Liver (tissue), 9 donors: Measurements from ENCODE around the gene TSSK2. TPM values are rescaled to one million over a fixed set of nuclear protein-coding genes. Genes with fewer than 3 reads are reported as not detected.

Experiments
- DNase-seq: peaks from one replicate; pipeline ENCODE4 v3.0.0-alpha.2; 2017; ENCODE audit warnings: low spot score
- H3K27ac ChIP-seq, 2 donors: one replicate each; pipeline ENCODE4 v1.7.0; 2013; ENCODE audit warnings: inconsistent platforms in 2 of 2, low read length in 2 of 2, control low read depth in 1 of 2, low read depth in 1 of 2, mild to moderate bottlenecking in 1 of 2
- H3K27me3 ChIP-seq, 4 donors: one replicate each; pipeline versions ENCODE4 v1.6.1 to v1.7.0; 2013; ENCODE audit warnings: low read length in 3 of 4, inconsistent platforms in 1 of 4, mild to moderate bottlenecking in 1 of 4, moderate library complexity in 1 of 4; ENCODE audit not compliant: control insufficient read depth in 4 of 4, insufficient read depth in 4 of 4
- H3K36me3 ChIP-seq, 4 donors: one replicate each; pipeline versions ENCODE4 v1.6.1 to v1.7.0; 2013; ENCODE audit warnings: low read length in 3 of 4, mild to moderate bottlenecking in 3 of 4, low read depth in 1 of 4, moderate library complexity in 1 of 4; ENCODE audit not compliant: control insufficient read depth in 4 of 4, insufficient read depth in 3 of 4
- H3K4me1 ChIP-seq, 4 donors: one replicate each; pipeline versions ENCODE4 v1.6.1 to v1.7.0; 2013; ENCODE audit warnings: low read length in 3 of 4, mild to moderate bottlenecking in 3 of 4, moderate library complexity in 1 of 4; ENCODE audit not compliant: control insufficient read depth in 4 of 4, insufficient read depth in 4 of 4
- H3K4me3 ChIP-seq, 3 donors: one replicate each; pipeline versions ENCODE4 v1.6.1 to v1.7.0; 2013; ENCODE audit warnings: low read length in 3 of 3, control low read depth in 1 of 3, low read depth in 1 of 3, mild to moderate bottlenecking in 1 of 3
- H3K9ac ChIP-seq, 2 donors: one replicate each; pipeline ENCODE4 v1.7.0; 2013; ENCODE audit warnings: low read length in 2 of 2, mild to moderate bottlenecking in 2 of 2, moderate library complexity in 2 of 2, control low read depth in 1 of 2, low read depth in 1 of 2
- H3K9me3 ChIP-seq, 4 donors: one replicate each; pipeline versions ENCODE4 v1.6.1 to v1.7.0; 2013; ENCODE audit warnings: low read length in 3 of 4; ENCODE audit not compliant: control insufficient read depth in 4 of 4
- FOXA1 ChIP-seq: IDR thresholded peaks from 2 replicates; pipeline ENCODE4 v1.6.1; 2016; ENCODE audit warnings: antibody characterized with exemption
- FOXA2 ChIP-seq: IDR thresholded peaks from 2 replicates; pipeline ENCODE4 v1.6.1; 2016; ENCODE audit warnings: antibody characterized with exemption
- GABPA ChIP-seq, 2 donors: IDR thresholded peaks in 1 of 2; conservative IDR thresholded peaks in 1 of 2; 2 replicates each; pipeline ENCODE4 v1.6.1; 2016; ENCODE audit warnings: antibody characterized with exemption in 2 of 2, mild to moderate bottlenecking in 1 of 2, moderate library complexity in 1 of 2
- HNF4A ChIP-seq, 2 donors: conservative IDR thresholded peaks; 2 replicates each; pipeline ENCODE4 v1.6.1; 2016; ENCODE audit warnings: antibody characterized with exemption in 2 of 2, mild to moderate bottlenecking in 2 of 2
- HNF4G ChIP-seq: IDR thresholded peaks from 2 replicates; pipeline ENCODE4 v1.6.1; 2016; ENCODE audit warnings: antibody characterized with exemption
- RAD21 ChIP-seq, 2 donors: IDR thresholded peaks; 2 replicates each; pipeline ENCODE4 v1.6.1; 2016; ENCODE audit warnings: antibody characterized with exemption in 2 of 2, mild to moderate bottlenecking in 2 of 2
- RXRA ChIP-seq, 2 donors: IDR thresholded peaks; 2 replicates each; pipeline ENCODE4 v1.6.1; 2017 to 2018; ENCODE audit warnings: antibody characterized with exemption in 2 of 2, mild to moderate bottlenecking in 1 of 2
- SP1 ChIP-seq: IDR thresholded peaks from 2 replicates; pipeline ENCODE4 v1.6.1; 2018; ENCODE audit warnings: antibody characterized with exemption, mild to moderate bottlenecking
- TAF1 ChIP-seq: conservative IDR thresholded peaks from 2 replicates; pipeline ENCODE4 v1.6.1; 2016; ENCODE audit warnings: antibody characterized with exemption, mild to moderate bottlenecking
- YY1 ChIP-seq: IDR thresholded peaks from 2 replicates; pipeline ENCODE4 v1.6.1; 2016; ENCODE audit warnings: antibody characterized with exemption, mild to moderate bottlenecking
- WGBS: extraction: QIAGEN DNeasy Blood & Tissue Kit; methylation state at CpG from one replicate; pipeline ENCODE4 v1.1.7; 2013; 5-methylcytosine and 5-hydroxymethylcytosine counted together
- polyA plus RNA-seq, 2 donors: library from polyadenylated mRNA; stranded (reverse) in 1 of 2; unstranded in 1 of 2; fragments of 200-250 nt in 1 of 2; fragments of >200 nt in 1 of 2; fragmentation: Nextera tagmentation in 1 of 2; extraction: Ambion mirVana in 1 of 2; gene quantifications; one replicate each; pipeline versions ENCODE4 v1.2.1 to v1.2.3, GENCODE V29; 2013 to 2015
- total RNA-seq, 2 donors: library from RNA; depleted of rRNA; stranded (reverse); fragments of >200 nt; gene quantifications; one replicate each; pipeline ENCODE4 v1.2.3, GENCODE V29; 2014
- TF ChIP-seq, protein P1 (sequence below): IDR thresholded peaks from 2 replicates; pipeline ENCODE4 v1.6.1; 2016; ENCODE audit warnings: antibody characterized with exemption
- TF ChIP-seq, protein P2 (sequence below): IDR thresholded peaks from 2 replicates; pipeline ENCODE4 v1.6.1; 2016; ENCODE audit warnings: antibody characterized with exemption
- donor health status: healthy.
- donor health status: healthy.
- donor health status: healthy.
- donor health status: healthy.
- donor health status: healthy.

Gene TSSK2
- total and polyA plus RNA-seq, 4 donors, result 0.08 TPM; not detected in 3

DNA sequence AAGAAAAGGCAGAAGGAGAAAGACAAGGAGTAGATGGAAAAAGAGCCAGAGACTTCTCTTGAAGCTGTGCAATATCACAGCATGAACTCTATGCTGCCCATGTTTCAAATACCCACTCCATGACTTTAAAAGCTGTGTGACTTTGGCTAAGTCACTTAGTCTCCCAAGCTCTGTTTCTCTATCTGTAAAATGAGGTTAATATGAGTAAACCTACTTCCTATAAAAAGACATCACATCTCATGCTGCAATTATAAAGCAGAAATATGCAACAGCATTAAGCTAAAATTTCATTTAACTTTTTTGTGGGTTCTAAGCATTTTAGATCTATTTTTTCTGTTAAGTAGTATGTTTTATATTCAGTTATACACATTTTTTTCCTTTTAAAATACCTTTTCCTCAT, 20.5 kb upstream of the TSSK2 start (continued):
- TF ChIP-seq SP1 (no peak), FOXA1 (no peak), RAD21 (IDR thresholded peaks at IDR 0.05) (no peak), HNF4G (no peak)

GRCh38 chr22:19111140-19111539, 20.0 kb upstream of the TSSK2 start:
- Histone ChIP-seq H3K4me1 (peaks cover 15 to 33% (median 26%) of the 10 kb centered on the region in 4 donors), H3K9ac (no peak overlapping the region), H3K9me3 (no peaks in the 10 kb centered on the region), H3K4me3 (no peak overlapping the region), H3K27ac (peak overlapping the region in 1 of 2 donors; percentile 21), H3K36me3 (peaks cover 0 to 2% (median 0%) of the 10 kb centered on the region in 4 donors), H3K27me3 (no peaks in the 10 kb centered on the region)
- DNase-seq, result no peak
- TF ChIP-seq, protein P1, sequence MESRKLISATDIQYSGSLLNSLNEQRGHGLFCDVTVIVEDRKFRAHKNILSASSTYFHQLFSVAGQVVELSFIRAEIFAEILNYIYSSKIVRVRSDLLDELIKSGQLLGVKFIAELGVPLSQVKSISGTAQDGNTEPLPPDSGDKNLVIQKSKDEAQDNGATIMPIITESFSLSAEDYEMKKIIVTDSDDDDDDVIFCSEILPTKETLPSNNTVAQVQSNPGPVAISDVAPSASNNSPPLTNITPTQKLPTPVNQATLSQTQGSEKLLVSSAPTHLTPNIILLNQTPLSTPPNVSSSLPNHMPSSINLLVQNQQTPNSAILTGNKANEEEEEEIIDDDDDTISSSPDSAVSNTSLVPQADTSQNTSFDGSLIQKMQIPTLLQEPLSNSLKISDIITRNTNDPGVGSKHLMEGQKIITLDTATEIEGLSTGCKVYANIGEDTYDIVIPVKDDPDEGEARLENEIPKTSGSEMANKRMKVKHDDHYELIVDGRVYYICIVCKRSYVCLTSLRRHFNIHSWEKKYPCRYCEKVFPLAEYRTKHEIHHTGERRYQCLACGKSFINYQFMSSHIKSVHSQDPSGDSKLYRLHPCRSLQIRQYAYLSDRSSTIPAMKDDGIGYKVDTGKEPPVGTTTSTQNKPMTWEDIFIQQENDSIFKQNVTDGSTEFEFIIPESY, result no peak
- TF ChIP-seq HNF4A (conservative IDR thresholded peaks at IDR 0.05), result no peak
- no peak for TF ChIP-seq HNF4G
- no peak for TF ChIP-seq RXRA (IDR thresholded peaks at IDR 0.05)
- no peak for TF ChIP-seq FOXA2
- TF ChIP-seq GABPA (IDR thresholded peaks at IDR 0.05 in 1 of 2, conservative IDR thresholded peaks at IDR 0.05 in 1 of 2), result no peak
- no peak for TF ChIP-seq TAF1
- WGBS, result 99% methylated on average over 3 of the region's 3 CpGs

DNA sequence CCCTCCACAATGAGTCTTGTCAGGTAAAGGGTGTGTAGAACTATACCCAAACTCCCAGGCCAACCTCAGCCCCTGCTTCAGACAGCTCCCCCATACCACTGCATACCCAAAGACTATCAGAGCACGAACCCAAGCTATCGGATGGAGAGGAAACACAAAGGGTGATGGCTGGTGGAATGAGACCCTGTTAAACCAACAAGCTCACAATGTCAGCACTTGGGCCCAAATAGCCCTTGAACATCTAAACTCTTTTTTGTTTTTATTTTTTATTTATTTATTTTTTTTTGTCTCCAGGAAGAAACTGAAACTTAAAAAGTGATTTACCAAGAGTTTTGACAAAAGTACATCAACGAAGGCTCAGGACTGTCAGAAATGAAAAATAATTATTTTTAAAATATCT, 19.5 kb upstream of the TSSK2 start:
- no peak overlapping the region for H3K4me3 ChIP-seq
- no peaks in the 10 kb centered on the region for H3K9me3 ChIP-seq
- 96% methylated on average over 3 of the region's 3 CpGs for WGBS
- DNase-seq, result no peak
- no peaks in the 10 kb centered on the region for H3K27me3 ChIP-seq
- H3K36me3 ChIP-seq, result peaks cover 0 to 2% (median 0%) of the 10 kb centered on the region in 4 donors
- TF ChIP-seq, protein P2, sequence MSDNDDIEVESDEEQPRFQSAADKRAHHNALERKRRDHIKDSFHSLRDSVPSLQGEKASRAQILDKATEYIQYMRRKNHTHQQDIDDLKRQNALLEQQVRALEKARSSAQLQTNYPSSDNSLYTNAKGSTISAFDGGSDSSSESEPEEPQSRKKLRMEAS, result no peak
- H3K4me1 ChIP-seq, result peaks cover 15 to 36% (median 30%) of the 10 kb centered on the region in 4 donors
- H3K27ac ChIP-seq, result no peak overlapping the region
- H3K9ac ChIP-seq, result no peak overlapping the region

GRCh38 chr22:19113429-19113828, 17.7 kb upstream of the TSSK2 start:
- WGBS, result 98% methylated on average over 5 of the region's 5 CpGs
- Histone ChIP-seq H3K4me1 (peaks cover 13 to 48% (median 33%) of the 10 kb centered on the region in 4 donors), H3K9me3 (no peaks in the 10 kb centered on the region), H3K27ac (no peak overlapping the region), H3K4me3 (no peak overlapping the region), H3K27me3 (no peaks in the 10 kb centered on the region), H3K36me3 (no peaks in the 10 kb centered on the region), H3K9ac (no peak overlapping the region)
- no peak for DNase-seq
- TF ChIP-seq RAD21 (IDR thresholded peaks at IDR 0.05) (no peak), YY1 (no peak)
